Erythroblast (primary cell): ENCODE data around the gene FGD5.

ENCODE experiments used
- GATA1 ChIP-seq: IDR thresholded peaks from 2 replicates; pipeline ENCODE4 v1.6.1; 2011; ENCODE audit warnings: low read depth, mild to moderate bottlenecking, control low read depth, low read length, moderate library complexity
- POLR2A ChIP-seq: IDR thresholded peaks from 2 replicates; pipeline ENCODE4 v1.6.1; 2011; ENCODE audit warnings: mild to moderate bottlenecking, low read length

DNA sequence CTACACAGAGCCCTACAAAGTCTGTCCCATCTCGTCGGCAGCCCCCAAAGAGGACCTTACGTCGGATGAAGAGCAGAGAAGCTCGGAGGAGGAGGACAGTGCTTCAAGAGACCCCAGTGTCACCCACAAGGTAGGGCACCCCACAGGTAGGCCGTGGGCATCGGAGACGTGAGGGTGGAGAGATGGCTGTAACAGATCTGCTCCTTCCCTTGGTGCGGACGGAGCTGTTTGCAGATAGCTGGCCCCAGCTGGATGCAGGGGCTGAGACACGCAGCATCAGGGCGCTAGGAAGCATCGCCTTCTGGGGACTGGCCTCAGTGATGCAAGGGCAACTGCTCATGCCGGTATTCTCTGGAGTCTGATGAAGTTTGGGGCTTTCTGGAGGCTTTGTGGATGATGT lies 45.4 kb downstream of the FGD5 start:
- no peak for TF ChIP-seq POLR2A
- no peak for TF ChIP-seq GATA1
